Measurements from ENCODE around the gene ELK4.

The ELK4 gene, protein sequence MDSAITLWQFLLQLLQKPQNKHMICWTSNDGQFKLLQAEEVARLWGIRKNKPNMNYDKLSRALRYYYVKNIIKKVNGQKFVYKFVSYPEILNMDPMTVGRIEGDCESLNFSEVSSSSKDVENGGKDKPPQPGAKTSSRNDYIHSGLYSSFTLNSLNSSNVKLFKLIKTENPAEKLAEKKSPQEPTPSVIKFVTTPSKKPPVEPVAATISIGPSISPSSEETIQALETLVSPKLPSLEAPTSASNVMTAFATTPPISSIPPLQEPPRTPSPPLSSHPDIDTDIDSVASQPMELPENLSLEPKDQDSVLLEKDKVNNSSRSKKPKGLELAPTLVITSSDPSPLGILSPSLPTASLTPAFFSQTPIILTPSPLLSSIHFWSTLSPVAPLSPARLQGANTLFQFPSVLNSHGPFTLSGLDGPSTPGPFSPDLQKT

GRCh38 chr1:205631768-205632668 lies at the start of gene ELK4:
Gene ELK4 (minus strand): TSS chr1:205632011. CDS start chr1:205623882, 8,129 bp downstream.
- peak; percentile 99 for DNase-seq

GRCh38 chr1:205681364-205681763 lies 49.6 kb upstream of the ELK4 start:
- DNase-seq, result no peak

DNA sequence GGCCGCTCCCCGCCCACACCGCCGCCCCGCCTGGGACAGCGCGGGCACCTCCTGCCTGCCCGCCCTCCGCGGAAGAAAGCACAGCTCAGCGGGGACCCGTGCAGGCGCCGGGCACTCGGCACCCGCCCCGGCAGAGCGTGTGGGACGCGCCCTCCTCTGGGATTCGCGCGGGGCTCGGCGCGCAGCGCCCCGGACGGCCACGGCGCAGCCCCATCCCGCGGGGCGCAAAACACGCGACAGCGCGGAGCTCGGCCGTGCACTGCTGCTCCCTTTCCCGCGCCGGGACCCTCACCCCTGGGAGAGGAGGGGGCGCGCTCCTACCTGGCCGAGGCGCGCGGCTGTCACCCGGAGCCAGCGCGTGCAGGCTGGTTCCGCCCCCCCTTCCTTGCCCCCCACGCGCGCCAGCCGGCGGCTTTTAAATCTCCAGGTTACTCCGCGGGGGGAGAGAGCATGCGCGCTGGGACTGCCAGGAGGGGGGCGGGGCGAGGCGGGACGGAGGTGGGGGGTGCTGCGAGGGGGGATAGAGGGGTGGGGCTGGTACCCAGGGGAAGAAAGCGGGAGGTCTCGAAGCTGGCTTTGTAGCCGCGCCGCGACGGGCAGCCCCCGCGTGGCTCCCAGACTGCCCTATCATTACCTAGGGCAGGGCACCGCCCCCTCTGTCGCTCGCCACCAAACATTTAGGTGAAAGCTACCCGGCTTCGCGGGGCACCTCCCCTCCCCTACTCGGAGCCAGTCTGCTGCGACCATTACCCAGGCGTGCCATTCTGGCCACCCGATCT lies 48.5 kb upstream of the ELK4 start, which contains the start of gene SLC45A3:
Gene SLC45A3, minus strand, starts transcription at position 437 of the 779 bp plus-strand sequence. CDS start 15,853 bp downstream, outside the sequence.
- DNase-seq, result no peak

DNA sequence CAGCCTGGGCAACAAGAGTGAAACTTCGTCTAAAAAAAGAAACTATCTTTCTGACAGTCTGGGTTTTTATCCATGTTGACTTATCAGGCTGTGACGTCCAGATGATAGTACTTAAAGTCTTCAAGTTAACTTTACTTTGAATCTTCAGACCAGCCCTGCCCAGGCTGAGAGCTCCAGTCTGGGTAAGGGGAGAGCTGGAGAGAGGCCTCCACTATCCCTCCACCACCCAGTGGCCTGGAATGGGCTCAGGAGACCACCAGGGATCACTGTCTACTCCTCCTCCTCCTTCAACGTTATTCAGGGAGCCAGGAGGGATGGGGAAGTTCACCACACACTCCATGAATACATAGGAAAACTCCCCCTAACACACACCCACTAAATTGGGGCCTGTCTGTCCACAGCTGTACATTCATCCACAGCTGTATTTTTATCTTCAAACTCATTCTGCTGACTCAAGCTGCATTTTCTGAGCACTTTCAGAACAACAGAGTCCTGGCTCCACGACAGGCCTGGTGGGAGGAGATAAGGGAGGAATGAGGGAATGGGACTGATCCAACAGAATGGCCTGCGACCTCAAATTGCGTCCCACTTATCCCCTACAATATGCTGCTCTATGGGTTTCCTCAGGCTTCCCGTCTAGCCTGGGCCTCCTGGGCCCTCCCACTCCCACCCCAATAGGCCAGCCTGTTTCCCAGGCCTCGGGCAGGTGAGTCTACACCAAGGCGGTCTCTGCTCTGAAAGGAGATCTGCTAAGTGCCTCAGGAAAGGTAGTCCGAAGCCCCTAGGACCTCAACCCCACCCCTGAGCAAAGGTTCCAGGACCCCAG lies 46.7 kb upstream of the ELK4 start:
- no peak for DNase-seq

DNA sequence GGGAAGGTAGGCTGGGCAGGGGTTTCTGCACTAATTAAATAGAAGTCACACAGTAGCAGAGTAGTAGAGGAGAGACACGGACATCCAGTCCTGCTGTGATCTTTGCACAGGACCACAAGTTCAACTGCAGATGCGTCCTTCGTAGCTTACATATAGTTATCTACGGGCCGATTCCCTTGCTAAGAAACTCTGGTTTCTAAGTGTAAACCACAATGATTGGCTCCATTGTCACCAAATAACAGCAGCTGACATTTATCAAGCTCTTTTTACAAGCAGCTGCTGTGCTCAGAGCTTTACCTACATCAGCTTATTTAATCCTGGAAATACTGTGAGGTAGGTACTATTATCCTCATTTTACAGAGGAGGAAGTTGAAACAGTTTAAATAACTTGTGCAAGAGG lies 45.4 kb upstream of the ELK4 start:
- DNase-seq, result no peak

- DNase-seq, result no peak
Measured at GRCh38 chr1:205676597-205676996, 44.8 kb upstream of the ELK4 start.

DNA sequence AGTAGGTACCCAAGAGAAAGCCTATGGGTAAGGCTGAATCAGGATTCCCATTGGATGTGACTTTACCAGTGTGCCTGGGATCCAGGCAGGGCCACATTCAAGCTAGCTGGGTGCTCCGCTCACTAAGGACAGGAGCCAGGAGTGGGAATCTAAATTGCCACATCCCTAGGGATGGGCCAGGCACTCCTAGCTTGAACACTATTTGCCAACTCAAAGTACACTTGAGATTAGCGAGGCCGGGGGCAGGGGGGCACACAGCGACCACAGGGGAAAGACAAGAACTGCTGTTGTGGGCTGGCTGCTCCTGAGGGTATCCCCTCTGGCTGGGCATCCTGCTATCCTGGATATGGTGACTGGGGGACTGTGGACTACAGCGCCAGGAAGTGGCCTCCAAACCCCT lies 44.2 kb upstream of the ELK4 start:
- no peak for DNase-seq

- no peak for DNase-seq
Measured at GRCh38 chr1:205675247-205675646, 43.4 kb upstream of the ELK4 start.

DNA sequence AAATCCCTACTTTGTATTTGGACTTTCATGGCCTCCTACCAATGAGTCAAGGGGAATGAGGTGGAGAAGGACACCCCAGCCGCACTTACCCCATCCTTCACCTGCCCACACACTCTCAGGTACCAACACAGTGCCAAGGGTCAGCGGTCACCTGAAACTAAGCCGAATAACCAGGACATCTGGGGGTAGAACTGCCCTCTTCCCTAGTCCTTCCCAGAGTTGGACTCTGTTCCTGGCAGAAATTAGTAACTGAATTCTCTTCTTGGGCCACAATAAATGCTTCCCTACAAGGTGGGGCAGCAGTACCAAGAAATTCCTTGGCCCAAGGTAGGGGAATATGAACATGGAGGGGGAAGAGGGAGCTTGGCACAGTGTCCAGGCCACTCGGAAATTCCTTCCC lies 41.2 kb upstream of the ELK4 start:
- no peak for DNase-seq

DNA sequence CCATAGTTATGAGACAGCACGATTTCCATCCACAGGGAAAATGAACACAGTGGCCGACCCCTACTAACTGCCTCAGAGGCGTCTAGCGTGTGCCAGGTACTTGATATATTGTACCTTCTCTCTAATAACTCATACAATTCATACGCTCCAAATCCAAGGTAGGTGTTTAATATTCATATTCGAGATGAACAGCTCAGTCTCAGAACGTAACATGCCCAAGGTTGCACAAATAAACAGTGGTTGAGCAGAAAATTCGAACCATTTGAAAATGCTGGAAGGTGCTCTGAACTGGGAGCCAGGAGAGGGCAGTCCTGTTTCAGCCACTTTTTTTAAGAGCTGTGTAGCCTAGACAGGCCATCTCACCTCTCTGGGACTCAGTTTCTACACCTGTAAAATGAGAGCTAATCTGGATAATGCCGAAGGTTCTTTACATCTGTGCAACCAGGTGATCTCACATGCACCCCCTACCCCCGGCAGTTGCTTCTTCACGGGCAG lies 40.6 kb upstream of the ELK4 start:
- DNase-seq, result no peak

DNA sequence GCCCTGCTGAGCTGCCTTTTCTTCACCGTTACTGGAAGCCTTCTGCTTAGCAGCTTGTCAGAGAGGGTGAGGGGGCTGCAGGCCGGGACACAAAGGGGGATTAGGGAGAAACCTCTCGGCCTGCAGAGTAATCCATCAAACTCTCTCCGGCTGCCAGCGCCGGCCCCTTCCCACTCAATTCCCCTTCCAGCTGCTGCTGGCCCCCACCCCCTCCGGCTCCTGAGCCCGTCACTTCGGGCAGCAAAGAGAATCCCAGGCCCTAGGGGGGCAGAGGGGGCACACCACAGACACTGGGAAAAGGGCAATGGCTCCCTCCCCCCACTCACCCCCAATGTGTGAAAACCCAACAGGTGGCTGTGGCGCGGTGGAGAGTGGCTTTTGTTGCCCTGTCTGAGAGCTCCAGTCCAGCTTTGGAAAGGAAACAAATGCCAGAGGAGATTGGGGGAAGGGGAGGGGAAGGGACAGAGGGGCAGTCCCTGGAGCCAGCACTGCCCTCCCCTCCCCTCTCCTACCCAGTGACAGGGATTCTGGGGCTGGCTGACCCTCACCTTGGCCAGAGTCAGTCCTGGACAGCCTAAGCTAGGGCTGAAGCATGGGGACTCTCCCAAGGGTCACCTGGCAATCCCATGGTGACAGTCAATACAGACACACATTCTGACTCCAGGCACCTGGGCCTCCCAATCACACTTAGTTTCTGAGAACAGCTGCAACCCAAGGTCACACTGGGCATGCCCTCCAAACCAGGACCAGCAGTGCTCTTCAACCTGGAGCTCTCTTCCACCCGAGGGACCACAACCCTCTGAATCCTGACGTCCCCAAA lies 39.0 kb upstream of the ELK4 start:
- DNase-seq, result no peak

GRCh38 chr1:205670150-205670446 lies 38.3 kb upstream of the ELK4 start:
- DNase-seq, result no peak

- DNase-seq, result no peak
Measured at GRCh38 chr1:205669341-205670149, 37.7 kb upstream of the ELK4 start.

GRCh38 chr1:205668951-205669340 lies 37.1 kb upstream of the ELK4 start:
- DNase-seq, result no peak

GRCh38 chr1:205667909-205668643 lies 36.3 kb upstream of the ELK4 start:
- DNase-seq, result no peak

GRCh38 chr1:205666372-205667166 lies 34.8 kb upstream of the ELK4 start:
- DNase-seq, result no peak

DNA sequence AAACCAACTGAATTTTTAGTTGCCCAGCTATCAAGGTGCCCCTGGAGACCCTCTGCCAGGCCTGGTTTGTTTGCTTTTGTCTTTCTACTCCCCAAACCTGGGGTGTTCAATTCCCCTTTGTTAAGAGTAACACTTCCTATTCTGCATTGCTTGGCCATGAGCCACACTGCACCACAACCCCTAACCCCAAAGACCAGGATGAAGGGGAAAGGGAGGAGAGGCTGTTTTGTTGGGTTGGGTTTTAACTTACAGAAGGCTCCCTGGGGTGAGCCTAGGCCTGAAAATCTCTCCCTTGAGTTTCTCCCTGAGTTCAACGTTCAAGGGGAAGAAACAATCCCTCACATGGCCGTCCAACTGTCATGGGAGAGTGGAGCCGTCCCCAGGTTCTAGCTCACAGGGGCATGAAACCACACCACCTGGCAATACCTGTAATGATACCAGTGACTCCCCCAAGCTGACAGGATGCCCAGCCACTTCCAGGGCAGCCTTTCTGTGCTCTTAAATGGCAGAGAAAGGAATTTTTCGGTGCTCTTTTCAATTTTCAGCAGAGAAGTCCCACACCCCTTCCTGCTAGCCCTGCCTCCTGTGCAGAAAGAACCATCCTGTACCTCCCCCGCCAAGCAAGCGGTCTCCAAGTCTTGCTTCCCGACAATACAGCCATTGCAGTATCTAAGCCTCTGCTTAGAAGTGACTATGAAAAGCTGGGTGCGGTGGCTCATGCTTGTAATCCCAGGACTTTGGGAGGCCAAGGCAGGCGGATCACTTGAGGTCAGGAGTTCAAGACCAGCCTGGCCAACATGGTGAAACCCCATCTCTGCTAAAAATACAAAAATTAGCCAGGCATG lies 33.6 kb upstream of the ELK4 start:
- no peak for DNase-seq
